ENCODE results near the gene OR8B2. TPM values are rescaled to one million over a fixed set of nuclear protein-coding genes. Genes with fewer than 3 reads are reported as not detected.
"Not testable (repeated sequence)": the region's sequence is repeated elsewhere in the genome, so short reads cannot be mapped to it uniquely, and the experiment has no call there.

The OR8B2 gene
- total RNA-seq: not detected in 2 replicates

DNA sequence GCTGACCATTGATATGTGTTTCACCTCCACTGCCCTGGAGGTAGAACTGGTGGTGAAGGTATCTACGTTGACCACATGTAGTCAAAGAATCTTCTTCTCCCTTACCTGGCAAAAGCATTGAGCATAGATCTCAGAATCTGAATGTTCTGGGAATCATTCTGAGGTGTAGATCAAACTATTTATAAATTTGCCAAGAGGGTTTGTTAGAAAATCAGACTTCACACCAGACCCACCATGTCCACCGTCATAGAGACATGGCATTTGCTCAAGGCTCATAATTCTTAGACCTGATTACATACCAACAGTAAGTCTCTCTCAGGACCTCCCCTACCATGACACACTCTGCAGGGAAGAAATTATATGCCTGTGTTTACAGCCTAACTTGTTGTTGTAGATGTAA lies at the start of gene OR8B2:
Gene OR8B2 (minus strand): TSS at position 101 of the 400 bp plus-strand sequence. CDS start 1,156 bp downstream, outside the sequence.
- DNase-seq (ENCODE audit: low read depth in 2 of 2): no peak

DNA sequence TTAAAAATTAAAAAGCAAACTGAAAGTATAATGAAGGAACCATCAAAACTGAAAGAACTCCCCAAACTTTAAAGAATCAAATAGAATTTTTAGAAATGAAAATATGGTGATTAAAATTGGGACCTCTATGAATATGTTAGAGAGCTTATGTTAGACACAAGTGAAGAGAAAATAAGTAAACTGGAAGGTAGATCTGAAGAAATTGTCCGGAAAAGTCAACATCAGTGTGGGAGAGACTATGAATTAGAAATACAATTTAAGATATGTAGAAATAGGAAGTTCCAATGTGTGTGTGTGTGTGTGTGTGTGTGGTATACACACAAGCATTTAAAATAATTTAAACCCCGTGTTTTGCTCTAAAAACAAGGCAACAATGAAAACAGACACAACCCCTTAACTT lies 45.3 kb upstream of the OR8B2 start:
- no peak for DNase-seq (ENCODE audit: low read depth in 2 of 2)

DNA sequence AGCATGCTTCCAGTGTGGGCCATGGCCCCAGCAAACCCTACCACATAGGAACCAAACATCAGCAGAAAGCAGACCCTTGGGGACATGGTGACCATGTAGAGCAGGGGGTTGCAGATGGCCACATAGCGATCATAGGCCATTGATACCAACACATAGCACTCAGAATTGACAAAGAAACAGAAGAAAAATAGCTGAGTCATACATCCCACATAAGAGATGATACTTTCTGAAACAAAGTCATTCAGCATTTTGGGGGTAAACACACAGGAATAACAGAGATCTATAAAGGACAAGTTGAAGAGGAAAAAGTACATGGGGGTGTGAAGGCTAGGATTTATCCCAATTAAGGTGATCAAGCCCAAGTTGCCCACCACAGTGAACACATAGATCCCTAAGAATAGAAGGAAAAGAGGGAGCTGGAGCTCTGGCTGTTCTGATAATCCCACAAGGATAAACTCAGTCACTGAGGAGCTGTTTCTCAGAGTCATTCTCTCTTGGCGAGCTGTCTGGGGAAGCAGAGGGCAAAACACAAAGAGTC lies 40.2 kb upstream of the OR8B2 start, which contains the start of gene OR8B4:
Gene OR8B4 (minus strand): TSS at position 488 of the 538 bp plus-strand sequence. CDS start 0 bp downstream, at position 488.
- no peak for DNase-seq (ENCODE audit: low read depth in 2 of 2)

DNA sequence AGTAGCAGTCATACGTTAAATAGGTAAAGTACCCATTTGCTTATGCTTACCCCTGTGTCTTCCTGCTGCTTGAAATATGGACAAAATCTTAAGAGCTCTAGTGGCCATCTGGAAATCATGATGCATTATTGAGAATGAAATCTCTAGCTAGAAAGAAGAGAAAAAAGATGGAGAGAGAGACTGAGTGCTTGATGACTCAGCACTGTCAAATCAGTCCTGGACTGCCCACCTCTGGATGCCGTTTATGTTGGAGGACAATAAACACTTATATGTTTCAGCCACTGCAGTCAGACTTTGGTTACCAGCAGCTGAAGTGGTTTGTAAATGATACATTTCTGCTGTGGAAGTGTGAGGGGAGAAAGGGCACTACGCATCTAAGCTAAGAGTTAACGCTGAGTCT lies 36.7 kb upstream of the OR8B2 start:
- no peak for DNase-seq (ENCODE audit: low read depth in 2 of 2)

- peak; percentile 55 to 69 for DNase-seq (ENCODE audit: low read depth in 2 of 2)
Observed at GRCh38 chr11:124415356-124415923, 31.1 kb upstream of the OR8B2 start.

DNA sequence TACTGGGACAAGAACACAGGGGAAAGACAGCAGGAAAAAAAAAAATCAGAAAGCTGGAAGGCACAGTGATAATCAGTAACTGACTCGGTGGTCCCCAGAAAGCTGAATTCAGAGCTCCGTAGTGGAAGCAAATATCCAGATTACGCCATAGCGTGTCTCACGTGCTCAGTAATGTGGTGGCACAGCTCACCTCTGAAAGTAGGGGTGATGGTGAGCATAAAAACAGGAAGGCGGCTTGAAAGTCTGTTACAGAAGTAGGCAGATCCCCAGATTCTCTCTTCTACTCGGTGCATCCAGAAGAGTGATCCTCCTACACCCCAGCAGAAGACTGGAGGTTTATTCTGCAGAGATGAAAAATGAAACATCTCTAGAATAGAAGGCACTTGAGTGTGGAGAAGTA lies 25.6 kb upstream of the OR8B2 start:
- no peak for DNase-seq (ENCODE audit: low read depth in 2 of 2)

- no peak for DNase-seq (ENCODE audit: low read depth in 2 of 2)
Observed at GRCh38 chr11:124405581-124405980, 21.3 kb upstream of the OR8B2 start.

- DNase-seq (ENCODE audit: low read depth in 2 of 2): not testable (repeated sequence)
Observed at GRCh38 chr11:124403186-124403585, 18.9 kb upstream of the OR8B2 start.

DNA sequence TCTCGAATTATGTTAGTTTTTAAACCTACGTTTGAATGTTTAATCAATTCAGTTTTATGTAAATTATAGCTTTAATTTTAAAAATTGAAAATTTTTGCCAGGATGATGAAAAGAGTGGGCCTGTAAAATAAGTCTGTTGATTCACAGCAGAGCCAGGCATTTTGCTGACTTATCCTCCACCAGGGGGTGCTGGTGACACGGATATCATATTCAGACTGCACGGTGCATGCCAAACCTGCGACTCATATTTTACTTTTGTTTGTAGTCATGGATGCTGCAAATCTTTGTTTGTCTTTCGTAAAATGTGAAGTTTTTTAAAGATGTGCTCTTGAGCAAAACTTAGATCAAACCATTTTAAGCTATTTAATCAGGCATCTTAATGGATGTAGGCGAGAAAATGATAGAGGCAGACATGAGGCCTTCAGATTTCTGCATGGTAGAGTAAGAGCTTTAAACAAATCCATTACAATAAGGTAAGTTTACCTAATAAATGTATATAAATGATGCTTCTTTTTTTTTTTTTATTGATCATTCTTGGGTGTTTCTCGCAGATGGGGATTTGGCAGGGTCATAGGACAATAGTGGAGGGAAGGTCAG lies 18.1 kb upstream of the OR8B2 start:
- peak; percentile 55 to 69 for DNase-seq (ENCODE audit: low read depth in 2 of 2)

GRCh38 chr11:124398924-124399323 lies 14.6 kb upstream of the OR8B2 start, which contains the start of gene OR8B3:
Gene OR8B3, minus strand, starts transcription at chr11:124399024. Its CDS starts 1,673 bp downstream, at chr11:124397351.
- no peak for DNase-seq (ENCODE audit: low read depth in 2 of 2)

- not testable (repeated sequence) for DNase-seq (ENCODE audit: low read depth in 2 of 2)
Observed at GRCh38 chr11:124396847-124397246, 12.5 kb upstream of the OR8B2 start.

DNA sequence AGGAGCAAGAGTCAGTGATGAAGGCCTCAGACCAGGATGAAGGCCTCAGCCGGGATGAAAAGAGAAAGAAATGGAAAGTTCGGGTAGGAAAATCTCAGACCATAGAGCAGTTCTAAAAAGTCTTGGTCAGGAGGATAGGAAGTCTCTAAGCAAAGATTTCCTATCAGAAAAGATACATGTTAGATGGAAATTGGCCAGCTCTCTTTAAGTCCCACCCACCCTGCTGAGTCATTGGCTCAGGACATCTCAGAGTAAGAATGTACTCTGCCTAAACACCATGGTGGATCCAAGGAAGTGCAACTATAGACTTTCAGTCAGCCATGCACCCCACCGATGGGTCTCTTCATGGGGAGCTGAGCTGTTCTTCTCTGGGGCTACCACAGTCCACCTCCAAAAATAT lies 10.1 kb upstream of the OR8B2 start:
- no peak for DNase-seq (ENCODE audit: low read depth in 2 of 2)

DNA sequence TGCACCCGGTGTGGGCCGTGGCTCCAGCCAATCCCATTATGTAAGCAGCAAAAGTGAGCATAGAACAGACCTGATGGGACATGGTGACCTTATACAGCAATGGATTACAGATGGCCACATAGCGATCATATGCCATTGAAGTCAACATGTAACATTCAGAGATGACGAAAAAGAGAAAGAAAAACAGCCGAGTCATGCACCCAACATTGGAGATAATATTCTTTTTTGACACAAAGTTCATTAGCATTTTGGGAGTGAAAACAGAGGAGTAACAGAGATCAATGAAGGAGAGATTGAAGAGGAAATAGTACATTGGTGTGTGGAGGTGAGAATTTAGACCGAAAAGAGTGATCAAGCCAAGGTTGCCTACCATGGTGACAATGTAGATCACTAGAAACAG lies 1.4 kb downstream of the OR8B2 start:
- not testable (repeated sequence) for DNase-seq (ENCODE audit: low read depth in 2 of 2)

- no peak for DNase-seq (ENCODE audit: low read depth in 2 of 2)
Observed at GRCh38 chr11:124380585-124380984, 3.7 kb downstream of the OR8B2 start.

DNA sequence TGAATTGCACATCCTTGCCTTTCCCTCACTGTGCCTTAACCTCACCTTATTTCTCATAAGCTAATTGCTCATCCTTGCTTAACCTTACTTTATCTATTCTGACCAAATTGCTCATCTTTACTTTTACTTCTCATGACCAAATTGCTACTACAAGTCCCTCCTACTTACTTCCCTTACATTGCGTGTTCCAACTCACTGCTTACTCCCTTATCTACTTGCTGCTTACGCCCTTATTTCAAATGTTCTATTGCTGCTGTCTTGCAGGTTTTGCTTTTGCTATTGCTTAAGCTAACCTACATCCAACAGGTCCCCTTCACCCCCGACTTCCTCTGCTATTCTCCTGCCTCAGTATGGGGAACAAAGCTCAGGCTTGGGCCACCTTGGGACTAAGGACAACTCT lies 8.0 kb downstream of the OR8B2 start:
- DNase-seq (ENCODE audit: low read depth in 2 of 2): no peak

DNA sequence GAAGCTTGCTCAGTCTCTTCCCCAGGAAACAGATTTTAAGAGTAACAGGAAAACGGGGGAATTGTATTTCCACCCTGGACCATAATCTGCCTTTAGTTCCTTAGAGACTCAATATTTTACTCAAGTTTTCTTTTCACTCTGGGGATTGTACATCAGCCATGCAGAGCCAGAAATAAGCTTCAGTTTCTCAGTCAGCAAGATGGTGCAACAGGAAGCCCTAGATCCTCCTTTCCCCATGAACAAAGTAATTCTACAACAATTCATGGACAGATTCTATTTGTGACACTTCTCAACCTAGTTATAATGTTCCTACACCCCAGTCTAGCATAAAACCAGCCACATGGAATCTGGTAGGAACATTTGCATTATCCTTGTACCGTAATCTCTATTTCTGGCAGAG lies 24.7 kb downstream of the OR8B2 start:
- no peak for DNase-seq (ENCODE audit: low read depth in 2 of 2)

GRCh38 chr11:124346311-124346955 lies 37.9 kb downstream of the OR8B2 start:
- DNase-seq (ENCODE audit: low read depth in 2 of 2): no peak

DNA sequence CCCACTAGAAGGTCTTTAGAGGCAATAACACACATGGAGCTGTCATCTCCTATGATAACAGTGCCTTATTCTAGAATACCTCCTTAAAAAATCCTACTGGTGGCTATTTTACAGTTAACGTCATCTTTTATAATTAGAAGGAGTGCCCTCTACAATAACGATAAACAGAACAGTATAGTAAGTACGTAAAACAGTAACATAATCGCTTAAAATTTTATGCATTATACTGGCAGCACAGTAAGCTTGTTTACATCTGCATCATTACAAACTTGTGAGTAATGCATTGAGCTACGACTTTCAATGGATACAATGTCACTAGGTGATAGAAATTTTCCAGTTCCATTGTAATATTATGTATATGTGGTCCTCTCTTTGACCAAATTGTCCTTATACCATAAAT lies 40.0 kb downstream of the OR8B2 start:
- no peak for DNase-seq (ENCODE audit: low read depth in 2 of 2)

- no peak for DNase-seq (ENCODE audit: low read depth in 2 of 2)
Observed at GRCh38 chr11:124340142-124340447, 44.2 kb downstream of the OR8B2 start.

DNA sequence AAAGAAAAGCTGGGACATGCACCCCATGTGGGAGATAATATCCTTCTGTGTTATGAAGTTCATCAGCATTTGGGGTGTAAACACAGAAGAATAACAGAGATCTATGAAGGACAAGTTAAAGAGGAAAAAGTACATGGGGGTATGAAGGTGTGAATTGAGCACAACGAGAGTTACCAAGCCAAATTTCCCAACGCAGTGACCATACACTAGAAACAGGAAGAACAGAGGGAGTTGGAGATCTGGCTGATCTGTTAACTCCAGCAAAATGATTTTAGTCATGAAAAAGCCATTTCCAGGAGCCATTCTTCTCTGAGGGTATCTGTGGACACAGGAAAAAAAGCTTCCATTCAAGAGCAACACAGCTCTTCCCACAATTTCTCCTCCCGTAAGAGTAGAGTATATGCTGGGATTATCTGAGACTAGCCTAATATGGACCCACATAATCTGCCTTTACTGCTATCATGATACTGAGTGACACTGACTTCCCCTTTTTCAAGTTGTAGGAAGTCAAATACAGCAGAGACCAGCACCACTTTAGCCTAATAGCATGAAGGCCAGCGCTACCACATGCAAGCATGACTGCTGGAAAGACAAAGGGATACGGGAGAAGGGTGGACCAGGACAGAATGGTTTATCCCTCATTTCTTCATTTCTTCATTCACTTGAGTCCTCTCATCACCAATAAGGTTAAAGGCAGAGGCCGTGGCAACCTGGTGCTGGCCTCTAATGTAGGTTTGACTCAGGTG lies 44.7 kb downstream of the OR8B2 start:
- DNase-seq (ENCODE audit: low read depth in 2 of 2): no peak
